GM13977 (cell line): ENCODE data around the gene EDDM13.

Source experiments
- DNase-seq: peaks from one replicate; pipeline ENCODE4 v3.0.0; 2012; ENCODE audit warnings: low spot score
- CTCF ChIP-seq: IDR thresholded peaks from 2 replicates; pipeline ENCODE4 v1.5.1; 2012; ENCODE audit warnings: mild to moderate bottlenecking, control low read depth; ENCODE audit not compliant: insufficient read depth; ENCODE audit errors: extremely low read depth, missing control alignments
- in situ Hi-C: fragments of 300-500 bp; cut with MboI; formaldehyde crosslinking; loops from one replicate; pipeline ENCODE4 v1.12.0; 2022; ENCODE audit warnings: low sequenced_read_pairs, low pct_unique_long_range_greater_than_20kb, mixed read lengths, inconsistent platforms; ENCODE audit not compliant: unreplicated experiment

EDDM13 gene

DNA sequence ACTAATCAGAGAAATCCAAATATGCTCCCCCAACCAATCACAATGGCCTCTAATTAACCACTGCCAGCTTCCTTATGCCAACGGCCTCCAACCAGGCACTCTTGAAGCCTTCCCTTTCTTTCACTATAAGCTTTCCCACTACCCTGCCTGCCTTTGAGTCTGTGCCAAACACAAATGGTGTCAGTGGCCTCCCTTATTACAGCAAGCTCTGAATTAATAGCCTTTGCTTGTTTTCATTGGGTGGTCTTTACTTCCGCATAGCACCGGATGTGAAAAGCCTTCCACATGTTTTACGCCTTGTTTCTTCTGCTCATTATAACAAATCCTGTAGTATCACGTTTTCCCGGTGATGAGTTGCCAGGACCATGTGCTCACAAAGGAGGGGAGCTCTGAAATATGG, 1.4 kb upstream of the EDDM13 start:
- no peak for DNase-seq
- TF ChIP-seq CTCF = no peak
- in situ Hi-C loops = no loop called here

- DNase-seq = no peak
- in situ Hi-C loops = no loop called here
- TF ChIP-seq CTCF = no peak
These were observed 1.1 kb downstream of the EDDM13 start for GRCh38 chr19:56273563-56274117.

DNA sequence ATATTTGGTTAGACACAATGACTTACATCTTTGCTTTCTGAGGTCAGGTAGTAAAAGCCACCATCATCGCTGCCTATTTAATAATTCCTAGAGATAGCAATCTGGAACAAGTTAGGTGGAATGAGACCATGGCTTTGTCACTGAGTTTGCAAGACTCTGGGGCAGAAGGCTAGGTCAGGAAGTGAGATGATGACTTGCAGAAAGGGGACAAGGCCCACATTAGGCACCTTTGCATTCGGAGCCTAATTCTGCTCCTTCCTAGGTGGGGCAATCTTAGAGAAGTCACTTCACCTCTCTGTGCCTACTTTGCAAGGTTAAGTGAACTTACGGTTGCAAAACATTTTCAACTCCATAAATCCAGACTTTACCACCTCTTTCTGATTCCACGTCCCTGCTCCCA, 10.3 kb downstream of the EDDM13 start:
- no peak for DNase-seq
- in situ Hi-C loops = no loop called here
- no peak for TF ChIP-seq CTCF

DNA sequence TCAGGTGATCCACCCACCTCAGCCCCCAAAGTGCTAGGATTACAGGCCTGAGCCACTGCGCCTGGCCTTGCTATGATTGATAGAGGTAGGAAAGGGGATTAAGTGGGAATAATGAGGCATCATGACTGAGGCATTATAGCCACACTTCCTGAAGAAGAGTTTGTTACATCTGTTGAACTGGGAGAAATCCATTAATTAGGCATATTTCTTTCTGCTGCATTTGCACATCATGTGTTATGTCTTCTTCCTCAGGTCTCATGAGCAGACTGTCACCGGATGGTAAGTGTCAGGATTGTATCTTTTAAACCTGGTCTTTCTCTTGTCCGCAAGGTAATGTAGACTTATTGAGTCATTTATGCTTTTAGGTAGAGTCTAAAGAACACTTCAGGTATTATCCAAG, 12.2 kb downstream of the EDDM13 start:
- TF ChIP-seq CTCF = no peak
- in situ Hi-C loops = no loop called here
- DNase-seq = no peak

DNA sequence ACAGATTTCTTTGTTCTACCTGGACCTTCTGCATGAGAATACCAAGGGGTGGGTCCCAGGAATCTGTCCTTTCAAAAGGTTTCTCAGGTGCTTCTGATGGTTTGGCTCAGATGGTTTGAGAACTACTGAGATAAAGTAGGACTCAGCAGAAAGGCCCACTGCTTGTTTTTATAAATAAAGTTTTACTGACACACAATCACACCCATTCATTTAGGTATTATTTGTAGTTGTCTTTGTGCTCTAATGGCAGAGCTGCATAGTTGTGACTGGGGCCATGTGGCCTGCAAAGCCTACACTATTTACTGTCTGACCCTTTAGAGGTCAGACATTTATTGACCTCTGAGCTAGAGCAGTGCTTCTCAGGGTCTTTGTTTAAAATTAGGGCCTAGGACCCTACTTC, 17.6 kb downstream of the EDDM13 start:
- TF ChIP-seq CTCF = no peak
- in situ Hi-C loops = no loop called here
- DNase-seq = no peak

DNA sequence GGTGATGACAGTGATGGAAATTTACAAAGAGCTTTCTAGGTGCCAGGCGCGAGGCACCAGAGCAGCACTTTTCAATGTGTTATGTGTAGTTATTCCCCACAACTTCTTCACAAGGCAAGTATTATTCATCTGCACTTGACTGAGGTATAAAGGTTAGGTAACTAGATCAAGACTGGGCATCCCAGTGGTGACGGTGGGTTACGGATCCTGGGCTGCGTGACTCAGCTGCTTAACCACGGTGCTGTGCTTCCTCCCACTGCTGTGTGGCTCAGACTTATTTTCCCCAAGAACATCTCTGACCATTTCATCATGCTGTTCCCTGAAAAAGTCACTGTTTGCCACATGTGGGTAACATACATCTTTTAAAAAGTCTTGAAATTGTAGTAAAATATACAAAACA, 19.3 kb downstream of the EDDM13 start:
- in situ Hi-C loops = no loop called here
- no peak for TF ChIP-seq CTCF
- no peak for DNase-seq

DNA sequence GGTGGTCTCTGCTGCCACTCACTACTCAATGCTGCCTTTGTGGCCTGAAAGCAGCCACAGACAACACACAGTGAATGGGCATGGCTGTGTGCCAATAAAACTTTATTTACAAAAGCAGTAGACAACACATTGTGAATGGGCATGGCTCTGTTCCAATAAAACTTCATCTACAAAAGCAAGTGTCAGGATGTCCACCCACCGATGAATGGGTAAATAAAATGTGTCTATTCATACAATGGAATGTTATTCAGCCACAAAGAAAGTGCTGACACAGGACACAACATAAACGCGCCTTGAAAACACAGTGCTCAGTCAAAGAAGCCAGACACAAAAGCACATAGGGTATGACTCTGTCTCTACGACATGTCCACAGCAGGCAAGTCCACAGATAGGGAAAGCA, 22.0 kb downstream of the EDDM13 start:
- no peak for DNase-seq
- in situ Hi-C loops = no loop called here
- TF ChIP-seq CTCF = no peak
